HEK293 (cell line): Measurements from ENCODE around the gene OSGEPL1.

Experiments used
- GLIS2 ChIP-seq: fragments of 450-650 bp; formaldehyde crosslinking; IDR thresholded peaks from 2 replicates; pipeline ENCODE4 v1.5.1; 2016; ENCODE audit warnings: missing biosample characterization, missing genetic modification characterization
- KLF1 ChIP-seq: fragments of 450-650 bp; formaldehyde crosslinking; IDR thresholded peaks from 2 replicates; pipeline ENCODE4 v1.5.1; 2016; ENCODE audit warnings: missing biosample characterization, missing genetic modification characterization
- KLF8 ChIP-seq: fragments of 450-650 bp; formaldehyde crosslinking; IDR thresholded peaks from 2 replicates; pipeline ENCODE4 v1.5.1; 2016; ENCODE audit warnings: missing biosample characterization, missing genetic modification characterization
- MYNN ChIP-seq: fragments of 450-650 bp; formaldehyde crosslinking; IDR thresholded peaks from 2 replicates; pipeline ENCODE4 v1.5.1; 2016; ENCODE audit warnings: missing biosample characterization, missing genetic modification characterization, borderline replicate concordance
- OSR2 ChIP-seq: fragments of 450-650 bp; formaldehyde crosslinking; IDR thresholded peaks from 2 replicates; pipeline ENCODE4 v1.5.1; 2016; ENCODE audit warnings: missing biosample characterization, missing genetic modification characterization
- PATZ1 ChIP-seq: fragments of 450-650 bp; formaldehyde crosslinking; IDR thresholded peaks from 2 replicates; pipeline ENCODE4 v1.5.1; 2016; ENCODE audit warnings: missing biosample characterization, missing genetic modification characterization
- PRDM4 ChIP-seq: fragments of 450-650 bp; formaldehyde crosslinking; IDR thresholded peaks from 2 replicates; pipeline ENCODE4 v1.5.1; 2017; ENCODE audit warnings: missing biosample characterization, missing genetic modification characterization
- REPIN1 ChIP-seq: fragments of 450-650 bp; formaldehyde crosslinking; IDR thresholded peaks from 2 replicates; pipeline ENCODE4 v1.5.1; 2017; ENCODE audit warnings: missing biosample characterization, missing genetic modification characterization, low read depth
- SP7 ChIP-seq: fragments of 450-650 bp; formaldehyde crosslinking; IDR thresholded peaks from 2 replicates; pipeline ENCODE4 v1.5.1; 2016; ENCODE audit warnings: missing biosample characterization, missing genetic modification characterization
- TRIM28 ChIP-seq: IDR thresholded peaks from 2 replicates; pipeline ENCODE4 v1.6.1; 2011; ENCODE audit warnings: low read length, control low read depth, borderline replicate concordance
- WT1 ChIP-seq: fragments of 450-650 bp; formaldehyde crosslinking; IDR thresholded peaks from 2 replicates; pipeline ENCODE4 v1.5.1; 2016; ENCODE audit warnings: missing biosample characterization, missing genetic modification characterization
- ZBTB1 ChIP-seq: fragments of 450-650 bp; formaldehyde crosslinking; IDR thresholded peaks from 2 replicates; pipeline ENCODE4 v1.5.1; 2016; ENCODE audit warnings: missing biosample characterization, missing genetic modification characterization
- ZBTB26 ChIP-seq: fragments of 450-650 bp; formaldehyde crosslinking; optimal IDR thresholded peaks from 2 replicates; pipeline ENCODE3; 2016; ENCODE audit warnings: missing biosample characterization, mild to moderate bottlenecking, missing genetic modification characterization
- ZFP37 ChIP-seq: fragments of 450-650 bp; formaldehyde crosslinking; IDR thresholded peaks from 2 replicates; pipeline ENCODE4 v1.5.1; 2016; ENCODE audit warnings: missing biosample characterization, missing genetic modification characterization
- ZFP69B ChIP-seq: fragments of 450-650 bp; formaldehyde crosslinking; IDR thresholded peaks from 2 replicates; pipeline ENCODE4 v1.5.1; 2016; ENCODE audit warnings: missing biosample characterization, missing genetic modification characterization
- ZNF155 ChIP-seq: fragments of 450-650 bp; formaldehyde crosslinking; IDR thresholded peaks from 2 replicates; pipeline ENCODE4 v1.5.1; 2016; ENCODE audit warnings: missing biosample characterization, missing genetic modification characterization
- ZNF223 ChIP-seq: fragments of 450-650 bp; formaldehyde crosslinking; IDR thresholded peaks from 2 replicates; pipeline ENCODE4 v1.5.1; 2016; ENCODE audit warnings: missing biosample characterization, missing genetic modification characterization
- ZNF239 ChIP-seq: fragments of 450-650 bp; formaldehyde crosslinking; IDR thresholded peaks from 2 replicates; pipeline ENCODE4 v1.5.1; 2016; ENCODE audit warnings: missing biosample characterization, missing genetic modification characterization
- ZNF24 ChIP-seq: fragments of 450-650 bp; formaldehyde crosslinking; IDR thresholded peaks from 2 replicates; pipeline ENCODE4 v1.5.1; 2016; ENCODE audit warnings: missing biosample characterization, missing genetic modification characterization
- ZNF404 ChIP-seq: fragments of 450-650 bp; formaldehyde crosslinking; IDR thresholded peaks from 2 replicates; pipeline ENCODE4 v1.5.1; 2017; ENCODE audit warnings: missing biosample characterization, missing genetic modification characterization
- ZNF548 ChIP-seq: fragments of 450-650 bp; formaldehyde crosslinking; IDR thresholded peaks from 2 replicates; pipeline ENCODE4 v1.5.1; 2016; ENCODE audit warnings: missing biosample characterization, missing genetic modification characterization
- ZNF600 ChIP-seq: fragments of 450-650 bp; formaldehyde crosslinking; IDR thresholded peaks from 2 replicates; pipeline ENCODE4 v1.5.1; 2016; ENCODE audit warnings: missing biosample characterization, missing genetic modification characterization
- ZNF610 ChIP-seq: fragments of 450-650 bp; formaldehyde crosslinking; IDR thresholded peaks from 2 replicates; pipeline ENCODE4 v1.5.1; 2016; ENCODE audit warnings: missing biosample characterization, missing genetic modification characterization, borderline replicate concordance
- ZNF837 ChIP-seq: fragments of 450-650 bp; formaldehyde crosslinking; IDR thresholded peaks from 2 replicates; pipeline ENCODE4 v1.5.1; 2016; ENCODE audit warnings: missing biosample characterization, missing genetic modification characterization
- ZSCAN30 ChIP-seq: fragments of 450-650 bp; IDR thresholded peaks from 2 replicates; pipeline ENCODE4 v1.5.1; 2018; ENCODE audit warnings: missing biosample characterization, mild to moderate bottlenecking, missing genetic modification characterization, moderate library complexity
- TF ChIP-seq, protein P1 (sequence below): fragments of 450-650 bp; formaldehyde crosslinking; conservative IDR thresholded peaks from 2 replicates; pipeline ENCODE4 v1.5.1; 2016; ENCODE audit warnings: low read depth, missing biosample characterization, missing genetic modification characterization
- TF ChIP-seq, protein P2 (sequence below): sonication (generic); formaldehyde crosslinking; IDR thresholded peaks from 2 replicates; pipeline ENCODE4 v1.8.1; 2022; ENCODE audit warnings: mild to moderate bottlenecking, moderate library complexity, missing genetic modification reagents

The OSGEPL1 gene

GRCh38 chr2:189783927-189784867 is 21.6 kb upstream of the OSGEPL1 start, which contains the start of the genes ORMDL1 and PMS1 (continued):
- TF ChIP-seq, protein P1, sequence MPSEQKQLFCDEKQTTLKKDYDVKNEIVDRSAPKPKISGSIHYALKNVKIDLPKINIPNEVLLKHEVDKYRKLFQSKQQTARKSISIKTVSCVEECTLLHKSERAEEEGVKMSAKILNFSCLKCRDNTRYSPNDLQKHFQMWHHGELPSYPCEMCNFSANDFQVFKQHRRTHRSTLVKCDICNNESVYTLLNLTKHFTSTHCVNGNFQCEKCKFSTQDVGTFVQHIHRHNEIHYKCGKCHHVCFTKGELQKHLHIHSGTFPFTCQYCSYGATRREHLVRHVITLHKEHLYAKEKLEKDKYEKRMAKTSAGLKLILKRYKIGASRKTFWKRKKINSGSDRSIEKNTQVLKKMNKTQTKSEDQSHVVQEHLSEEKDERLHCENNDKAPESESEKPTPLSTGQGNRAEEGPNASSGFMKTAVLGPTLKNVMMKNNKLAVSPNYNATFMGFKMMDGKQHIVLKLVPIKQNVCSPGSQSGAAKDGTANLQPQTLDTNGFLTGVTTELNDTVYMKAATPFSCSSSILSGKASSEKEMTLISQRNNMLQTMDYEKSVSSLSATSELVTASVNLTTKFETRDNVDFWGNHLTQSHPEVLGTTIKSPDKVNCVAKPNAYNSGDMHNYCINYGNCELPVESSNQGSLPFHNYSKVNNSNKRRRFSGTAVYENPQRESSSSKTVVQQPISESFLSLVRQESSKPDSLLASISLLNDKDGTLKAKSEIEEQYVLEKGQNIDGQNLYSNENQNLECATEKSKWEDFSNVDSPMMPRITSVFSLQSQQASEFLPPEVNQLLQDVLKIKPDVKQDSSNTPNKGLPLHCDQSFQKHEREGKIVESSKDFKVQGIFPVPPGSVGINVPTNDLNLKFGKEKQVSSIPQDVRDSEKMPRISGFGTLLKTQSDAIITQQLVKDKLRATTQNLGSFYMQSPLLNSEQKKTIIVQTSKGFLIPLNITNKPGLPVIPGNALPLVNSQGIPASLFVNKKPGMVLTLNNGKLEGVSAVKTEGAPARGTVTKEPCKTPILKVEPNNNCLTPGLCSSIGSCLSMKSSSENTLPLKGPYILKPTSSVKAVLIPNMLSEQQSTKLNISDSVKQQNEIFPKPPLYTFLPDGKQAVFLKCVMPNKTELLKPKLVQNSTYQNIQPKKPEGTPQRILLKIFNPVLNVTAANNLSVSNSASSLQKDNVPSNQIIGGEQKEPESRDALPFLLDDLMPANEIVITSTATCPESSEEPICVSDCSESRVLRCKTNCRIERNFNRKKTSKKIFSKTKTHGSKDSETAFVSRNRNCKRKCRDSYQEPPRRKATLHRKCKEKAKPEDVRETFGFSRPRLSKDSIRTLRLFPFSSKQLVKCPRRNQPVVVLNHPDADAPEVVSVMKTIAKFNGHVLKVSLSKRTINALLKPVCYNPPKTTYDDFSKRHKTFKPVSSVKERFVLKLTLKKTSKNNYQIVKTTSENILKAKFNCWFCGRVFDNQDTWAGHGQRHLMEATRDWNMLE (tag by site-specific recombination) = 0 out of 2 replicates have a peak, but pooled peaks have one; percentile 9
- no peak for TF ChIP-seq WT1 (tag by site-specific recombination)
- TF ChIP-seq REPIN1 (tag by site-specific recombination) = no peak
- TF ChIP-seq ZNF24 (tag by site-specific recombination) = peak; percentile 32; the same call in 1 of the 2 replicates
- TF ChIP-seq PATZ1 (tag by site-specific recombination) = peak; percentile 53
- TF ChIP-seq KLF8 (tag by site-specific recombination) = peak; percentile 75
- peak; percentile 100 for TF ChIP-seq ZBTB1 (tag by site-specific recombination)
- peak; percentile 83 for TF ChIP-seq ZNF600 (tag by site-specific recombination)
- peak; percentile 81 for TF ChIP-seq SP7 (tag by site-specific recombination)
- TF ChIP-seq GLIS2 = peak; percentile 75
- peak; percentile 16; the same call in 1 of the 2 replicates for TF ChIP-seq TRIM28
- no peak for TF ChIP-seq ZNF223 (tag by site-specific recombination)
- peak; percentile 45 for TF ChIP-seq KLF1
- TF ChIP-seq ZSCAN30 (tag by site-specific recombination) = peak; percentile 29
- no peak for TF ChIP-seq ZNF837 (tag by site-specific recombination)
- TF ChIP-seq, protein P2, sequence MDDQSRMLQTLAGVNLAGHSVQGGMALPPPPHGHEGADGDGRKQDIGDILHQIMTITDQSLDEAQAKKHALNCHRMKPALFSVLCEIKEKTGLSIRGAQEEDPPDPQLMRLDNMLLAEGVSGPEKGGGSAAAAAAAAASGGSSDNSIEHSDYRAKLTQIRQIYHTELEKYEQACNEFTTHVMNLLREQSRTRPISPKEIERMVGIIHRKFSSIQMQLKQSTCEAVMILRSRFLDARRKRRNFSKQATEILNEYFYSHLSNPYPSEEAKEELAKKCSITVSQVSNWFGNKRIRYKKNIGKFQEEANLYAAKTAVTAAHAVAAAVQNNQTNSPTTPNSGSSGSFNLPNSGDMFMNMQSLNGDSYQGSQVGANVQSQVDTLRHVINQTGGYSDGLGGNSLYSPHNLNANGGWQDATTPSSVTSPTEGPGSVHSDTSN (CRISPR knock-in tag) = peak; percentile 99
- peak; percentile 47; the same call in 1 of the 2 replicates for TF ChIP-seq ZFP69B (tag by site-specific recombination)
- TF ChIP-seq MYNN = no peak
- no peak for TF ChIP-seq ZNF155 (tag by site-specific recombination)
- peak; percentile 52 for TF ChIP-seq OSR2 (tag by site-specific recombination)
- TF ChIP-seq ZNF404 (tag by site-specific recombination) = no peak
- TF ChIP-seq ZNF548 = no peak
- TF ChIP-seq ZFP37 (tag by site-specific recombination) = peak; percentile 13; the same call in 1 of the 2 replicates
- TF ChIP-seq ZNF610 (tag by site-specific recombination) = peak; percentile 18
- TF ChIP-seq PRDM4 (tag by site-specific recombination) = 0 out of 2 replicates have a peak, but pooled peaks have one; percentile 5
- peak; percentile 100 for TF ChIP-seq ZBTB26 (tag by site-specific recombination)
- no peak for TF ChIP-seq ZNF239 (tag by site-specific recombination)
